Measurements from ENCODE around the gene ZNF155. TPM values are rescaled to one million over a fixed set of nuclear protein-coding genes. Genes with fewer than 3 reads are reported as not detected.

The ZNF155 gene
- total RNA-seq = 5.9 and 6.1 TPM in 2 replicates

GRCh38 chr19:43983912-43984686 is at the start of gene ZNF155:
ZNF155 (plus strand) TSS chr19:43984188; CDS start chr19:43988544, 4,356 bp downstream.

GRCh38 chr19:43934985-43935708 is 48.8 kb upstream of the ZNF155 start, which contains the start of gene ZNF45:
ZNF45 (minus strand) TSS chr19:43935282; CDS start chr19:43922185, 13,097 bp downstream.

GRCh38 chr19:43950834-43951645 is 32.9 kb upstream of the ZNF155 start, which contains the start of gene ZNF221:
ZNF221 (plus strand) TSS chr19:43951228; CDS start chr19:43962727, 11,499 bp downstream.

GRCh38 chr19:44002566-44003460 is 18.8 kb downstream of the ZNF155 start, which contains the start of gene ZNF230:
ZNF230 (plus strand) TSS chr19:44002957; CDS start chr19:44007079, 4,122 bp downstream.

GRCh38 chr19:44025217-44025936 is 41.4 kb downstream of the ZNF155 start, which contains the start of gene ZNF222:
ZNF222 (plus strand) TSS chr19:44025379; CDS start chr19:44025437, 58 bp downstream.

Other genes starting within 250 kb of the ZNF155 start
- gene SMG9, start 229.2 kb upstream of the ZNF155 start, total RNA-seq = 15.2 and 17.7 TPM in 2 replicates
- 0.81 and 3.0 TPM in 2 replicates for gene KCNN4, start 203.2 kb upstream of the ZNF155 start, total RNA-seq
- 0.13 and 0.33 TPM in 2 replicates for gene LYPD5, start 181.7 kb upstream of the ZNF155 start, total RNA-seq
- 2.1 and 3.0 TPM in 2 replicates for gene ZNF283, start 156.9 kb upstream of the ZNF155 start, total RNA-seq
- 0.33 and 1.8 TPM in 2 replicates for gene ZNF404, start 100.2 kb upstream of the ZNF155 start, total RNA-seq
- 3.3 and 12.8 TPM in 2 replicates for gene ZNF45, start 48.9 kb upstream of the ZNF155 start, total RNA-seq
- 2.0 and 2.2 TPM in 2 replicates for gene ZNF221, start 33.0 kb upstream of the ZNF155 start, total RNA-seq
- 1.4 and 2.4 TPM in 2 replicates for gene ZNF230, start 18.8 kb downstream of the ZNF155 start, total RNA-seq
- gene ZNF222, start 41.2 kb downstream of the ZNF155 start, total RNA-seq = 1.6 and 3.4 TPM in 2 replicates
- gene ZNF223, start 67.8 kb downstream of the ZNF155 start, total RNA-seq = 1.9 and 2.1 TPM in 2 replicates
- 0.76 and 0.81 TPM in 2 replicates for gene ZNF284, start 88.0 kb downstream of the ZNF155 start, total RNA-seq
- gene ZNF224, start 110.2 kb downstream of the ZNF155 start, total RNA-seq = 3.9 and 5.2 TPM in 2 replicates
- gene ZNF225, start 129.2 kb downstream of the ZNF155 start, total RNA-seq = 1.3 and 1.5 TPM in 2 replicates
- gene ZNF234, start 157.4 kb downstream of the ZNF155 start, total RNA-seq = 1.3 and 3.3 TPM in 2 replicates
- gene ZNF226, start 180.9 kb downstream of the ZNF155 start, total RNA-seq = 3.3 and 7.7 TPM in 2 replicates
- gene ZNF227, start 228.3 kb downstream of the ZNF155 start, total RNA-seq = 3.6 and 7.7 TPM in 2 replicates